ENCODE measurements around the gene SNRPN. TPM values are rescaled to one million over a fixed set of nuclear protein-coding genes. Genes with fewer than 3 reads are reported as not detected.
A peak's percentile ranks its signal among the peaks of the same experiment; 100 is the strongest.

SNRPN gene
- total RNA-seq, 1 experiment from 2014 or later: 900 TPM

GRCh38 chr15:24971052-24971451 lies 16.3 kb downstream of the SNRPN start:
- H3K79me2 ChIP-seq (ENCODE audit: insufficient read depth, low read length): peaks cover 11% of the 10 kb centered on the region; the same call in 1 of the 2 replicates
- peaks cover 2% of the 10 kb centered on the region for H3K27me3 Mint-ChIP-seq (ENCODE audit: low read depth)

More at GRCh38 chr15:24971052-24971451, 16.3 kb downstream of the SNRPN start:
- Histone ChIP-seq H2BK120ac (ENCODE audit: low read depth, low read length, poor library complexity, severe bottlenecking) (no peak overlapping the region), H3K23ac (ENCODE audit: insufficient read length, low read depth, low read length) (no peak overlapping the region), H3K79me1 (ENCODE audit: insufficient read depth, low read depth, low read length, poor library complexity, severe bottlenecking) (no peaks in the 10 kb centered on the region), H2BK12ac (ENCODE audit: insufficient read length, low read depth, low read length) (no peak overlapping the region), H3K9ac (ENCODE audit: extremely low read depth, insufficient read length, low read length) (no peak overlapping the region), H4K5ac (ENCODE audit: insufficient read length, low read depth, low read length) (no peak overlapping the region), H2BK15ac (ENCODE audit: low read depth, low read length) (no peak overlapping the region), H4K20me1 (ENCODE audit: control insufficient read depth, insufficient read depth, insufficient read length) (no peaks in the 10 kb centered on the region), H2AK5ac (ENCODE audit: insufficient read length, low read length) (no peak overlapping the region), H3K27ac (ENCODE audit: insufficient read length, low read depth, low read length) (no peak overlapping the region), H3K27me3 (ENCODE audit: insufficient read depth, low read length) (no peaks in the 10 kb centered on the region), H3K4me1 (ENCODE audit: insufficient read depth, low read length) (no peaks in the 10 kb centered on the region), H4K91ac (ENCODE audit: insufficient read length, low read depth, low read length) (no peak overlapping the region), H3K14ac (ENCODE audit: insufficient read depth, low read length) (no peak overlapping the region), H2AFZ (ENCODE audit: low read length) (no peak overlapping the region), H3K4ac (ENCODE audit: low read depth, low read length) (no peak overlapping the region), H3K23me2 (ENCODE audit: insufficient read length, low read depth, low read length, poor library complexity, severe bottlenecking) (no peaks in the 10 kb centered on the region), H3K4me2 (ENCODE audit: insufficient read depth, insufficient read length, low read length) (no peak overlapping the region), H2BK20ac (ENCODE audit: low read depth, low read length, poor library complexity, severe bottlenecking) (no peak overlapping the region), H4K8ac (replicated peaks; ENCODE audit: insufficient read length, low read depth, low read length) (no peak overlapping the region), H2BK5ac (ENCODE audit: insufficient read length, low read length) (no peak overlapping the region), H3K18ac (ENCODE audit: insufficient read length, low read depth, low read length) (no peak overlapping the region), H3T11ph (ENCODE audit: low read length) (no peak overlapping the region), H3K9me3 (ENCODE audit: control insufficient read depth, low read depth, low read length) (peaks cover 14% of the 10 kb centered on the region), H3K56ac (ENCODE audit: insufficient read length, low read depth, low read length) (no peak overlapping the region)
- no peak overlapping the region for H3K4me3 Mint-ChIP-seq
- WGBS (ENCODE audit: extremely low coverage, insufficient read length, low lambda C conversion rate): no CpG with 5 or more reads among the region's 3 CpGs
- peaks cover 51 to 63% of the 10 kb centered on the region in 2 experiments for H3K9me3 Mint-ChIP-seq
- TF ChIP-seq CTCF (conservative IDR thresholded peaks at IDR 0.05): no peak
- peaks cover 2 to 20% of the 10 kb centered on the region in 2 experiments; a peak in 3 of 4 replicates for H3K4me1 Mint-ChIP-seq
- no peak for DNase-seq
- H3K36me3 Mint-ChIP-seq (ENCODE audit: insufficient read depth in 1 of 3, low read depth in 3 of 3): peaks cover 49 to 87% (median 80%) of the 10 kb centered on the region in 3 experiments
- H3K27ac Mint-ChIP-seq: peak overlapping the region in 1 of 3 experiments; percentile 21; a peak in 1 of 7 replicates

Data from H9 (cell line).